GM18520 (cell line): ENCODE measurements around the gene TRPV6.

Experiments
- ATAC-seq: cut with Tn5 transposase; IDR thresholded peaks from one replicate; pipeline ENCODE4 v1.9.1; 2021; ENCODE audit not compliant: unreplicated experiment

Gene TRPV6

GRCh38 chr7:142855756-142856564 lies 29.6 kb downstream of the TRPV6 start:
- ATAC-seq: no peak

- no peak for ATAC-seq
Observed at GRCh38 chr7:142855114-142855743, 30.3 kb downstream of the TRPV6 start.

- no peak for ATAC-seq
Observed at GRCh38 chr7:142854372-142855113, 31.0 kb downstream of the TRPV6 start, which contains the start of gene EPHB6. Gene EPHB6 (plus strand): TSS chr7:142855076. CDS start chr7:142863228, 8,152 bp downstream.

- peak; percentile 78 for ATAC-seq
Observed at GRCh38 chr7:142853739-142854371, 31.7 kb downstream of the TRPV6 start.

- ATAC-seq: no peak
Observed at GRCh38 chr7:142851919-142852318, 33.6 kb downstream of the TRPV6 start.

- no peak for ATAC-seq
Observed at GRCh38 chr7:142851269-142851668, 34.3 kb downstream of the TRPV6 start.

GRCh38 chr7:142847353-142847752 lies 38.2 kb downstream of the TRPV6 start:
- ATAC-seq: no peak

- no peak for ATAC-seq
Observed at GRCh38 chr7:142842251-142842766, 43.2 kb downstream of the TRPV6 start.

- no peak for ATAC-seq
Observed at GRCh38 chr7:142838461-142839213, 46.9 kb downstream of the TRPV6 start.

GRCh38 chr7:142836426-142836825 lies 49.1 kb downstream of the TRPV6 start:
- no peak for ATAC-seq

GRCh38 chr7:142835487-142835886 lies 50.1 kb downstream of the TRPV6 start:
- ATAC-seq: no peak

GRCh38 chr7:142833174-142834048 lies 52.1 kb downstream of the TRPV6 start:
- peak; percentile 81 for ATAC-seq

GRCh38 chr7:142832417-142832816 lies 53.1 kb downstream of the TRPV6 start:
- ATAC-seq: no peak

GRCh38 chr7:142827951-142828500 lies 57.5 kb downstream of the TRPV6 start:
- ATAC-seq: no peak

GRCh38 chr7:142822714-142823113 lies 62.8 kb downstream of the TRPV6 start:
- no peak for ATAC-seq
